ENCODE results near the gene MBD3.
"Not testable (repeated sequence)": the region's sequence is repeated elsewhere in the genome, so short reads cannot be mapped to it uniquely, and the experiment has no call there.

The MBD3 gene

GRCh38 chr19:1568320-1569019 is 24.2 kb downstream of the MBD3 start, which contains the start of gene MEX3D:
TSS of gene MEX3D (minus strand) at chr19:1568325. CDS start at chr19:1568058, 267 bp downstream.
- DNase-seq, result peak; percentile 64 to 90 (median 77)

- DNase-seq, result no peak
These were observed 24.8 kb downstream of the MBD3 start for GRCh38 chr19:1567848-1568227.

GRCh38 chr19:1567116-1567847 is 25.4 kb downstream of the MBD3 start:
- no peak for DNase-seq

- DNase-seq, result no peak
These were observed 26.1 kb downstream of the MBD3 start for GRCh38 chr19:1566392-1567115.

- no peak for DNase-seq
These were observed 29.4 kb downstream of the MBD3 start for GRCh38 chr19:1563251-1563650.

GRCh38 chr19:1561236-1561842 is 31.3 kb downstream of the MBD3 start:
- DNase-seq, result no peak

- DNase-seq, result no peak
These were observed 32.3 kb downstream of the MBD3 start for GRCh38 chr19:1560286-1560882.

- no peak for DNase-seq
These were observed 34.1 kb downstream of the MBD3 start for GRCh38 chr19:1558552-1558951.

- DNase-seq, result no peak
These were observed 36.1 kb downstream of the MBD3 start for GRCh38 chr19:1556390-1557070.

GRCh38 chr19:1555487-1556389 is 36.9 kb downstream of the MBD3 start:
- DNase-seq, result no peak

- DNase-seq, result no peak
These were observed 37.7 kb downstream of the MBD3 start for GRCh38 chr19:1554968-1555367.

GRCh38 chr19:1553415-1553814 is 39.2 kb downstream of the MBD3 start:
- no peak for DNase-seq

- DNase-seq, result no peak
These were observed 41.3 kb downstream of the MBD3 start for GRCh38 chr19:1551068-1552040.

GRCh38 chr19:1549332-1549945 is 43.2 kb downstream of the MBD3 start:
- no peak for DNase-seq

GRCh38 chr19:1540365-1540925 is 52.2 kb downstream of the MBD3 start:
- DNase-seq, result no peak

GRCh38 chr19:1539749-1540148 is 52.9 kb downstream of the MBD3 start:
- not testable (repeated sequence) for DNase-seq

- DNase-seq, result no peak
These were observed 53.7 kb downstream of the MBD3 start for GRCh38 chr19:1538978-1539377.

- DNase-seq, result not testable (repeated sequence)
These were observed 57.0 kb downstream of the MBD3 start for GRCh38 chr19:1535699-1536098.

- DNase-seq, result no peak
These were observed 57.7 kb downstream of the MBD3 start for GRCh38 chr19:1534972-1535371.
